NCI-H2107 treated with DMSO at 0.1 percent for 48 hours (cell line): Measurements from ENCODE around the gene SKIC2.
A peak's percentile ranks its signal among the peaks of the same experiment; 100 is the strongest.
"Not testable (repeated sequence)": the region's sequence is repeated elsewhere in the genome, so short reads cannot be mapped to it uniquely, and the experiment has no call there.

Experiments
- DNase-seq: peaks from one replicate; lab custom pipeline; 2025; ENCODE audit not compliant: unreplicated experiment; lab: John Stamatoyannopoulos, UW

The SKIC2 gene

GRCh38 chr6:31968791-31969711 is 10.1 kb downstream of the SKIC2 start:
- DNase-seq = no peak

- DNase-seq = no peak
Observed at GRCh38 chr6:31969712-31970603, 11.0 kb downstream of the SKIC2 start.

GRCh38 chr6:31970604-31971271 is 11.8 kb downstream of the SKIC2 start:
- DNase-seq = peak; percentile 20

DNA sequence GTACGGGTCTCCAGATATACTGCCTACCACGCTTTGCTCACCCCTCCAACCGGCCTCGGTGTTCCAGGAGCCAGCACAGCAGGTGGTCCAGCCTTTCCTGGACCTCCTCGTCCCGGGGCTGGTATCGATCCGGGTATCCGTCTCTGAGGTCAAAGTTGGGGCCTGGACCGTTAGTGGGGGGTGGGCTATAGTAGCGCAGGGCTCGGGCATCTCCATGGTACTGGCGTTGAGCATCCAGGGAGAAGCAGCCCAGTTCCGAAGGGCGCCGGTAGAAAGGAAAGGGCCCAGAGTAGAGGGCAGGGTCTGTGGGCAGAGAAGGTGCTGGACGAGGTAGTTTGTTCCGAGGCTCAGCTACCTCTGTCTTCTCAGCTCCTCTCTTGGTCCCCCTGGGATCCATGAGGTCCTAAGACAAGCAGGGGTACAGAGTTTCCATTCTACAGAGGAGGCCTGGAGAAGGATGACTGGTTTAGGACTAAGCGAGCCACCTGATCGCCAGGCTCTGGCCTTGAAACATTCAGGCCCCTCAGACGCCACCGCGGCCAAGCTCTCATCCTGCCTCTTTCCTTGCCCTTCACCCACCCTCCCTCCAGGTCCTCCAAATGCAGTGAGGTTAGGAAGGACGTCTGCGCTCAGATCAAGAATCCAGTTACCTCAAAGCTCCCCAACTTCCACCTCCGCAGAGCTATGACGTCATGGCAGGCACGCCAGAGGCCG is 12.5 kb downstream of the SKIC2 start:
- DNase-seq = no peak

DNA sequence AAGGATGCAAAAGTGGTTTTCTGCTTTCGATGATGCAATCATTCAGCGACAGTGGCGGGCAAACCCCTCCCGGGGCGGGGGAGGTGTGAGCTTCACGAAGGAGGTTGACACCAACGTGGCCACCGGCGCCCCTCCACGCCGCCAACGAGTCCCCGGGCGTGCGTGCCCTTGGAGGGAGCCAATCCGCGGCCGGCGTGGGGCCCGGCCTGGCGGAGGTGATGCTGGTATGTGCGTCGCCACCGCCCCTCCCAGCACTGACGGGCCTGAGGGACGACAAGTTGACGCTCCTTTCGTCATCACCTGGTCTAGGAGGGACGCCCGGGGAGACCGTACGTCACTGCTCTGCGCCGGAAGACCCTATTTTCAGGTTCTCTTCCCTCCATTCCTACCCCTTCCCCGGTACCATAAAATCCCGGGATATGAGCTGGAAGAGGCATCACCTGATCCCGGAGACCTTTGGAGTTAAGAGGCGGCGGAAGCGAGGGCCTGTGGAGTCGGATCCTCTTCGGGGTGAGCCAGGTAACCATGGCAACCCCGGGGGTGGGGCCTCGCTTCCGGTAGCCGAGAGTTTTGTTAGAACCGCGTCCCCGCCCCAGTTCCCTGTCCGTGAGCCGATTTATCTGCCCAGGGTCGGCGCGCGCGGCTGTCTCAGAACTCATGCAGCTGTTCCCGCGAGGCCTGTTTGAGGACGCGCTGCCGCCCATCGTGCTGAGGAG is 13.2 kb downstream of the SKIC2 start, which contains the start of gene DXO:
TSS of gene DXO (minus strand) at position 146 of the 716 bp plus-strand sequence. CDS start 463 bp downstream, outside the sequence.
- peak; percentile 62 for DNase-seq

- no peak for DNase-seq
Observed at GRCh38 chr6:31972709-31973350, 13.9 kb downstream of the SKIC2 start.

DNA sequence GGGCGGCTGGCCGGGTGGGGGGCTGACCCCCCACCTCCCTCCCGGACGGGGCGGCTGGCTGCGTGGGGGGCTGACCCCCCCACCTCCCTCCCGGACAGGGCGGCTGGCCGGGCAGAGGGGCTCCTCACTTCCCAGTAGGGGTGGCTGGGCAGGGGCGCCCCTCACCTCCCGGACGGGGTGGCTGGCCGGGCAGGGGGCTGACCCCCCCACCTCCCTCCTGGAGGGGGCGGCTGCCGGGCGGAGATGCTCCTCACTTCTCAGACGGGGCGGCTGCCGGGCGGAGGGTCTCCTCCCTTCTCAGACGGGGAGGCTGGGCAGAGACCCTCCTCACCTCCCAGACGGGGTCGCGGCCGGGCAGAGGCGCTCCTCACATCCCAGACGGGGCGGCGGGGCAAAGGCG is 17.1 kb downstream of the SKIC2 start:
- not testable (repeated sequence) for DNase-seq

GRCh38 chr6:31977816-31978431 is 18.9 kb downstream of the SKIC2 start:
- DNase-seq = no peak

GRCh38 chr6:31978831-31979230 is 19.9 kb downstream of the SKIC2 start:
- DNase-seq = no peak

GRCh38 chr6:31979238-31979898 is 20.4 kb downstream of the SKIC2 start:
- no peak for DNase-seq

- DNase-seq = not testable (repeated sequence)
Observed at GRCh38 chr6:31980195-31980876, 21.4 kb downstream of the SKIC2 start.

GRCh38 chr6:31980998-31981397 is 22.0 kb downstream of the SKIC2 start:
- not testable (repeated sequence) for DNase-seq

- not testable (repeated sequence) for DNase-seq
Observed at GRCh38 chr6:31981744-31982143, 22.8 kb downstream of the SKIC2 start, which contains the start of gene C4A. C4A (plus strand) TSS chr6:31982057; CDS start chr6:31982108, 51 bp downstream.

GRCh38 chr6:31989363-31989762 is 30.4 kb downstream of the SKIC2 start:
- DNase-seq = not testable (repeated sequence)

GRCh38 chr6:31994421-31994820 is 35.4 kb downstream of the SKIC2 start:
- DNase-seq = not testable (repeated sequence)

DNA sequence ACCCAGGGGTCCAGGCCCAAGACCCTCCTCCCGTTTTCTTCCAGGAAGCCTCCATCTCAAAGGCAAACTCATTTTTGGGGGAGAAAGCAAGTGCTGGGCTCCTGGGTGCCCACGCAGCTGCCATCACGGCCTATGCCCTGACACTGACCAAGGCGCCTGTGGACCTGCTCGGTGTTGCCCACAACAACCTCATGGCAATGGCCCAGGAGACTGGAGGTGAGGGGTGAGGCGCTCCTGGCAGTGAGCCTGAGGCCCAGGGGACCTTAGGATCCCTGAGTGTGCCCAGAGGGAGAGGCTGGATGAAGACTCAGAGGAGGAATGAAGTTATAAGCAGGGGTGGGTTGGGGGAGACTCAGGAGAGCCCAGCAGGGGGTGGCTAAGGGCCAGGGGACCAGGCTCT is 37.4 kb downstream of the SKIC2 start:
- DNase-seq = not testable (repeated sequence)

GRCh38 chr6:32002546-32003268 is 43.7 kb downstream of the SKIC2 start:
- not testable (repeated sequence) for DNase-seq
